ENCODE data around the gene ATAD2B.

Gene ATAD2B

GRCh38 chr2:23903034-23903433 lies 23.9 kb downstream of the ATAD2B start:
- H3K4me3 ChIP-seq (ENCODE audit: severe bottlenecking), result no peak overlapping the region
- peaks cover 31% of the 10 kb centered on the region for H3K4me1 ChIP-seq (ENCODE audit: insufficient read depth, poor library complexity, severe bottlenecking)
- no peaks in the 10 kb centered on the region for H3K27me3 ChIP-seq (ENCODE audit: insufficient read depth, poor library complexity, severe bottlenecking)
- TF ChIP-seq, protein P1, sequence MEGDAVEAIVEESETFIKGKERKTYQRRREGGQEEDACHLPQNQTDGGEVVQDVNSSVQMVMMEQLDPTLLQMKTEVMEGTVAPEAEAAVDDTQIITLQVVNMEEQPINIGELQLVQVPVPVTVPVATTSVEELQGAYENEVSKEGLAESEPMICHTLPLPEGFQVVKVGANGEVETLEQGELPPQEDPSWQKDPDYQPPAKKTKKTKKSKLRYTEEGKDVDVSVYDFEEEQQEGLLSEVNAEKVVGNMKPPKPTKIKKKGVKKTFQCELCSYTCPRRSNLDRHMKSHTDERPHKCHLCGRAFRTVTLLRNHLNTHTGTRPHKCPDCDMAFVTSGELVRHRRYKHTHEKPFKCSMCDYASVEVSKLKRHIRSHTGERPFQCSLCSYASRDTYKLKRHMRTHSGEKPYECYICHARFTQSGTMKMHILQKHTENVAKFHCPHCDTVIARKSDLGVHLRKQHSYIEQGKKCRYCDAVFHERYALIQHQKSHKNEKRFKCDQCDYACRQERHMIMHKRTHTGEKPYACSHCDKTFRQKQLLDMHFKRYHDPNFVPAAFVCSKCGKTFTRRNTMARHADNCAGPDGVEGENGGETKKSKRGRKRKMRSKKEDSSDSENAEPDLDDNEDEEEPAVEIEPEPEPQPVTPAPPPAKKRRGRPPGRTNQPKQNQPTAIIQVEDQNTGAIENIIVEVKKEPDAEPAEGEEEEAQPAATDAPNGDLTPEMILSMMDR (IDR thresholded peaks at IDR 0.05; ENCODE audit: poor library complexity, severe bottlenecking), result no peak
- H3K9me3 ChIP-seq (ENCODE audit: severe bottlenecking), result no peaks in the 10 kb centered on the region
- no peak overlapping the region for H3K27ac ChIP-seq (ENCODE audit: poor library complexity, severe bottlenecking)
- DNase-seq (ENCODE audit: low spot score), result no peak
- H3K36me3 ChIP-seq (ENCODE audit: low read depth), result no peaks in the 10 kb centered on the region
- no peak for ATAC-seq (ENCODE audit: low read depth)

DNA sequence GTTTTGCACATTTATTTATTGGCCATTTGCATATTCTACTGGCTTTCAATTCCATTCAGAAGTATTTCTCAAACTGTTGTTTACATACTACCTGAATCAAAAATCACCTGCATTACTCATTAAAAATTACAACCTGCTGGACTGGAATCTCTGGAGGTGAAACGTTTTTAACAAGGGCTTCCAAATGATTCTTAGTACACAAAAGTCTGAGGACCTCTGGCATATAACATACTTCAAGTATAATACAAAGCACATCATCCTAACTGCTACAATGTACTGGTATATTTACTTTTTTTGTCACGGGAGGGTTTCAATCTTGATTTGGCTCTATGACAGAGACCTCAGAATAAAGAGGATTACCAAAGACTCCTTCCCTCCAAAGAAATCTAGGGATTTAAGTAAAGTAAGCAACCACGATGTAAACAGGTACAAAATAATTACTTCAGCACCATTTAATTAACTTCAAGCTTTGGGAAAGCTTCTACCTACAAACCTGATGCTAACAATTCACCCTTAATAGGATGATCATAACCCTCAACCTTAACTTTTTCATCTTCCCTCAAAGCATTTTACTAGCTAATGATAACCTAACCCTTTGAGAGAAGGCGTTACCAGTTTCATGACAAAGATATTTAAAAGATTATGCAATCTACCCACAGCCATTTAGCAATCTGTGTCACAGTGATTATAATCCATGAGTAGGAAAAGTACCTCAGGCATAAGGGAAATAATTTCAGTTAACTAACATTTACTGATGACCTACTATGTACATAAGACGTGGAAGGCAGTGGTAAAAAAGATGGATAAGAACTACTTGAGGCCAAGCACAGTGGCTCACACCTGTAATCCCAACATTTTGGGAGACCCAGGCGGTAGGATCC lies 24.7 kb downstream of the ATAD2B start:
- H3K27ac ChIP-seq (ENCODE audit: poor library complexity, severe bottlenecking), result peak overlapping the region; percentile 59
- no peak for DNase-seq (ENCODE audit: low spot score)
- no peaks in the 10 kb centered on the region for H3K27me3 ChIP-seq (ENCODE audit: insufficient read depth, poor library complexity, severe bottlenecking)
- TF ChIP-seq, protein P1 (IDR thresholded peaks at IDR 0.05; ENCODE audit: poor library complexity, severe bottlenecking), result no peak
- peaks cover 31% of the 10 kb centered on the region for H3K4me1 ChIP-seq (ENCODE audit: insufficient read depth, poor library complexity, severe bottlenecking)
- H3K36me3 ChIP-seq (ENCODE audit: low read depth), result no peaks in the 10 kb centered on the region
- no peak overlapping the region for H3K4me3 ChIP-seq (ENCODE audit: severe bottlenecking)
- no peaks in the 10 kb centered on the region for H3K9me3 ChIP-seq (ENCODE audit: severe bottlenecking)
- ATAC-seq (ENCODE audit: low read depth), result peak; percentile 59

GRCh38 chr2:23900541-23901322 lies 26.2 kb downstream of the ATAD2B start:
- ATAC-seq (ENCODE audit: low read depth) (peak; percentile 73), DNase-seq (ENCODE audit: low spot score) (no peak)
- peaks cover 31% of the 10 kb centered on the region for H3K4me1 ChIP-seq (ENCODE audit: insufficient read depth, poor library complexity, severe bottlenecking)
- no peaks in the 10 kb centered on the region for H3K9me3 ChIP-seq (ENCODE audit: severe bottlenecking)
- H3K36me3 ChIP-seq (ENCODE audit: low read depth), result no peaks in the 10 kb centered on the region
- TF ChIP-seq, protein P1 (IDR thresholded peaks at IDR 0.05; ENCODE audit: poor library complexity, severe bottlenecking), result no peak
- H3K27ac ChIP-seq (ENCODE audit: poor library complexity, severe bottlenecking), result peak overlapping the region; percentile 59
- H3K4me3 ChIP-seq (ENCODE audit: severe bottlenecking), result no peak overlapping the region
- no peaks in the 10 kb centered on the region for H3K27me3 ChIP-seq (ENCODE audit: insufficient read depth, poor library complexity, severe bottlenecking)

- Histone ChIP-seq H3K27me3 (ENCODE audit: insufficient read depth, poor library complexity, severe bottlenecking) (no peaks in the 10 kb centered on the region), H3K9me3 (ENCODE audit: severe bottlenecking) (no peaks in the 10 kb centered on the region), H3K36me3 (ENCODE audit: low read depth) (peaks cover 3% of the 10 kb centered on the region), H3K4me3 (ENCODE audit: severe bottlenecking) (no peak overlapping the region), H3K27ac (ENCODE audit: poor library complexity, severe bottlenecking) (peak overlapping the region; percentile 59), H3K4me1 (ENCODE audit: insufficient read depth, poor library complexity, severe bottlenecking) (peaks cover 31% of the 10 kb centered on the region)
- ATAC-seq (ENCODE audit: low read depth) (no peak), DNase-seq (ENCODE audit: low spot score) (no peak)
- TF ChIP-seq, protein P1 (IDR thresholded peaks at IDR 0.05; ENCODE audit: poor library complexity, severe bottlenecking), result no peak
Measured at GRCh38 chr2:23900133-23900532, 26.8 kb downstream of the ATAD2B start.
